Hippocampal formation (tissue), 2 donors: ENCODE measurements around the gene EHMT2.
"Not testable (repeated sequence)": the region's sequence is repeated elsewhere in the genome, so short reads cannot be mapped to it uniquely, and the experiment has no call there.

Experiments
- DNase-seq, 2 donors: peaks; one replicate each; lab custom pipeline; 2025; lab: John Stamatoyannopoulos, UW

Gene EHMT2

GRCh38 chr6:31838114-31838553 lies 59.4 kb downstream of the EHMT2 start:
- DNase-seq, result not testable (repeated sequence)

GRCh38 chr6:31837369-31838113 lies 60.0 kb downstream of the EHMT2 start:
- no peak for DNase-seq

GRCh38 chr6:31836474-31837368 lies 60.8 kb downstream of the EHMT2 start:
- DNase-seq, result no peak

GRCh38 chr6:31836047-31836473 lies 61.4 kb downstream of the EHMT2 start:
- DNase-seq, result no peak

- peak; percentile 83 to 87 for DNase-seq
Measured at GRCh38 chr6:31834367-31835250, 62.9 kb downstream of the EHMT2 start.

GRCh38 chr6:31831350-31832215 lies 65.9 kb downstream of the EHMT2 start:
- no peak for DNase-seq

- DNase-seq, result no peak
Measured at GRCh38 chr6:31830886-31831335, 66.6 kb downstream of the EHMT2 start.
